IMR-90 (cell line): Measurements from ENCODE around the gene SNRNP40. TPM values are rescaled to one million over a fixed set of nuclear protein-coding genes. Genes with fewer than 3 reads are reported as not detected.

Experiments used
- ATAC-seq: fragments of 200-7000 bp; cut with Tn5 transposase; 2 replicates; pipeline ENCODE4 v1.9.1; 2020; ENCODE audit warnings: low read depth, mild to moderate bottlenecking, moderate library complexity
- BruUV-seq: library from RNA; stranded (reverse); fragments of 400-500 nt; replicated peaks from 2 replicates; lab custom pipeline; 2021; lab: Mats Ljungman, UMichigan
- CTCF ChIA-PET: fragments of 300-600 bp; formaldehyde crosslinking; extraction: SDS; loops from one replicate; lab custom pipeline; 2021; ENCODE audit warnings: antibody characterized with exemption; lab: Yijun Ruan, JAX
- POLR2A ChIA-PET: fragments of 300-600 bp; sonication (Branson Sonifier 250); formaldehyde crosslinking; loops from one replicate; lab custom pipeline; 2022; ENCODE audit warnings: antibody characterized with exemption; ENCODE audit not compliant: unreplicated experiment; lab: Charles Lee
- DNase-seq: peaks from one replicate; pipeline ENCODE4 v3.0.0; 2013
- H2AFZ ChIP-seq: replicated peaks from 2 replicates; pipeline ENCODE3; 2013; ENCODE audit warnings: low read length, mild to moderate bottlenecking; ENCODE audit not compliant: poor library complexity
- H2AK5ac ChIP-seq: 2 replicates; pipeline ENCODE4 v1.6.1; 2013; ENCODE audit warnings: low read depth, low read length, inconsistent platforms
- H2AK9ac ChIP-seq: replicated peaks from 2 replicates; pipeline ENCODE3; 2013; ENCODE audit warnings: mild to moderate bottlenecking, low read depth, low read length, moderate library complexity; ENCODE audit not compliant: poor library complexity
- H2BK120ac ChIP-seq: 2 replicates; pipeline ENCODE4 v1.6.1; 2013; ENCODE audit warnings: low read depth, low read length, inconsistent platforms
- H2BK15ac ChIP-seq: 3 replicates; pipeline ENCODE4 v1.6.1; 2013; ENCODE audit warnings: low read depth, low read length, inconsistent platforms
- H2BK20ac ChIP-seq: 2 replicates; pipeline ENCODE4 v1.6.1; 2013; ENCODE audit warnings: low read depth, mild to moderate bottlenecking, inconsistent platforms, low read length, moderate library complexity
- H2BK5ac ChIP-seq: 2 replicates; pipeline ENCODE4 v1.6.1; 2013; ENCODE audit warnings: mild to moderate bottlenecking, low read depth, low read length, inconsistent platforms; ENCODE audit not compliant: poor library complexity, severe bottlenecking
- H3K14ac ChIP-seq: replicated peaks from 2 replicates; pipeline ENCODE4 v1.6.1; 2013; ENCODE audit warnings: low read depth, low read length, inconsistent platforms
- H3K18ac ChIP-seq: 2 replicates; pipeline ENCODE4 v1.6.1; 2013; ENCODE audit warnings: low read depth, low read length, control low read depth
- H3K23ac ChIP-seq: 2 replicates; pipeline ENCODE4 v1.6.1; 2013; ENCODE audit warnings: low read depth, low read length, inconsistent platforms
- H3K27ac ChIP-seq: 2 replicates; pipeline ENCODE4 v1.5.1; 2013; ENCODE audit warnings: mild to moderate bottlenecking, control low read depth, low read length; ENCODE audit not compliant: insufficient read depth
- H3K27me3 ChIP-seq: 2 replicates; pipeline ENCODE4 v1.6.1; 2013; ENCODE audit warnings: low read length; ENCODE audit not compliant: control insufficient read depth, insufficient read depth
- H3K36me3 ChIP-seq: 2 replicates; pipeline ENCODE4 v1.6.1; 2013; ENCODE audit warnings: low read length, mixed read lengths; ENCODE audit not compliant: control insufficient read depth, insufficient read depth
- H3K4ac ChIP-seq: 2 replicates; pipeline ENCODE4 v1.6.1; 2013; ENCODE audit warnings: low read depth, low read length, inconsistent platforms
- H3K4me1 ChIP-seq: 2 replicates; pipeline ENCODE4 v1.6.1; 2013; ENCODE audit warnings: low read length, mixed read lengths; ENCODE audit not compliant: control insufficient read depth, insufficient read depth
- H3K4me2 ChIP-seq: 2 replicates; pipeline ENCODE4 v1.6.1; 2013; ENCODE audit warnings: low read depth, mild to moderate bottlenecking, control low read depth, low read length, moderate library complexity
- H3K4me3 ChIP-seq: 2 replicates; pipeline ENCODE4 v1.5.1; 2013; ENCODE audit warnings: low read depth, mild to moderate bottlenecking, control low read depth, low read length, moderate library complexity; ENCODE audit not compliant: insufficient read depth
- H3K56ac ChIP-seq: 2 replicates; pipeline ENCODE4 v1.6.1; 2013; ENCODE audit warnings: low read length, inconsistent platforms; ENCODE audit not compliant: insufficient read depth; ENCODE audit errors: extremely low read depth
- H3K79me1 ChIP-seq, 2 experiments: 2 replicates each; pipeline ENCODE4 v1.6.1; 2013; ENCODE audit warnings: low read length in 2 of 2, inconsistent platforms in 1 of 2, low read depth in 1 of 2
- H3K9ac ChIP-seq: 2 replicates; pipeline ENCODE4 v1.6.1; 2013; ENCODE audit warnings: low read depth, low read length, control low read depth
- H3K9me1 ChIP-seq: 2 replicates; pipeline ENCODE4 v1.6.1; 2013; ENCODE audit warnings: low read length, inconsistent platforms; ENCODE audit not compliant: insufficient read depth
- H3K9me3 ChIP-seq: 2 replicates; pipeline ENCODE4 v1.6.1; 2013; ENCODE audit warnings: low read length; ENCODE audit not compliant: control insufficient read depth, insufficient read depth
- H4K20me1 ChIP-seq: 2 replicates; pipeline ENCODE4 v1.6.1; 2013; ENCODE audit warnings: low read length, inconsistent platforms; ENCODE audit not compliant: insufficient read depth
- H4K5ac ChIP-seq: 2 replicates; pipeline ENCODE4 v1.6.1; 2013; ENCODE audit warnings: mild to moderate bottlenecking, low read depth, low read length, control low read depth
- H4K8ac ChIP-seq, 2 experiments: 2 replicates each; pipeline ENCODE4 v1.6.1; 2013; ENCODE audit warnings: low read depth in 2 of 2, low read length in 2 of 2, control low read depth in 1 of 2, inconsistent platforms in 1 of 2
- H4K91ac ChIP-seq: 2 replicates; pipeline ENCODE4 v1.6.1; 2013; ENCODE audit warnings: low read depth, low read length, inconsistent platforms; ENCODE audit not compliant: insufficient read depth
- BHLHE40 ChIP-seq: fragments of 150-350 bp; IDR thresholded peaks from 2 replicates; pipeline ENCODE4 v1.6.1; 2016; ENCODE audit warnings: mild to moderate bottlenecking, low read depth, low read length
- CEBPB ChIP-seq: IDR thresholded peaks from 2 replicates; pipeline ENCODE4 v1.6.1; 2012; ENCODE audit warnings: low read depth, low read length, improper control_type of control experiment
- CHD1 ChIP-seq: IDR thresholded peaks from 2 replicates; pipeline ENCODE4 v1.6.1; 2012; ENCODE audit warnings: low read depth, low read length, improper control_type of control experiment
- CTCF ChIP-seq: conservative IDR thresholded peaks from 2 replicates; pipeline ENCODE4 v1.5.1; 2012; ENCODE audit warnings: mild to moderate bottlenecking, low read depth, low read length, improper control_type of control experiment
- ELK1 ChIP-seq: fragments of 150-350 bp; IDR thresholded peaks from 2 replicates; pipeline ENCODE4 v1.6.1; 2016; ENCODE audit warnings: low read depth, mild to moderate bottlenecking, low read length, moderate library complexity, borderline replicate concordance
- MAFK ChIP-seq: IDR thresholded peaks from 2 replicates; pipeline ENCODE4 v1.6.1; 2012; ENCODE audit warnings: low read depth, low read length, improper control_type of control experiment
- MXI1 ChIP-seq: IDR thresholded peaks from 2 replicates; pipeline ENCODE4 v1.6.1; 2012; ENCODE audit warnings: low read depth, mild to moderate bottlenecking, low read length, moderate library complexity, borderline replicate concordance
- NFE2L2 ChIP-seq: fragments of 150-350 bp; IDR thresholded peaks from 2 replicates; pipeline ENCODE4 v1.6.1; 2016; ENCODE audit warnings: low read depth, mild to moderate bottlenecking, low read length
- POLR2A ChIP-seq: IDR thresholded peaks from 2 replicates; pipeline ENCODE4 v1.6.1; 2012; ENCODE audit warnings: mild to moderate bottlenecking, low read depth, low read length
- RAD21 ChIP-seq: IDR thresholded peaks from 2 replicates; pipeline ENCODE4 v1.6.1; 2012; ENCODE audit warnings: low read length, improper control_type of control experiment
- RCOR1 ChIP-seq: IDR thresholded peaks from 2 replicates; pipeline ENCODE4 v1.6.1; 2012; ENCODE audit warnings: mild to moderate bottlenecking, low read length, improper control_type of control experiment; ENCODE audit not compliant: insufficient replicate concordance
- RFX5 ChIP-seq: IDR thresholded peaks from 2 replicates; pipeline ENCODE4 v1.8.0; 2012; ENCODE audit warnings: low read depth, mild to moderate bottlenecking, low read length, moderate library complexity
- SMC3 ChIP-seq: fragments of 150-350 bp; IDR thresholded peaks from 2 replicates; pipeline ENCODE4 v1.6.1; 2016; ENCODE audit warnings: low read depth, mild to moderate bottlenecking, antibody characterized with exemption, low read length, moderate library complexity
- USF2 ChIP-seq: fragments of 150-350 bp; IDR thresholded peaks from 2 replicates; pipeline ENCODE4 v1.6.1; 2017; ENCODE audit warnings: mild to moderate bottlenecking, antibody characterized with exemption, low read length, low read depth
- WGBS, 2 experiments: methylation state at CpG; one replicate each; pipeline versions ENCODE4 v1.1.5 to v1.1.7; 2013; ENCODE audit warnings: missing lambda C conversion rate in 2 of 2; ENCODE audit not compliant: insufficient read length in 1 of 2; ENCODE audit errors: extremely low coverage in 2 of 2; 5-methylcytosine and 5-hydroxymethylcytosine counted together
- dilution Hi-C: fragments of 300-500 bp; cut with HindIII; formaldehyde crosslinking; loops from one replicate; pipeline ENCODE4 v1.14.3; 2018; ENCODE audit warnings: low sequenced_read_pairs; ENCODE audit not compliant: unreplicated experiment
- in situ Hi-C: fragments of 300-500 bp; cut with MboI; formaldehyde crosslinking; loops from 3 replicates; pipeline ENCODE4 v1.14.3; 2019; ENCODE audit warnings: low sequenced_read_pairs, inconsistent platforms, mixed read lengths
- intact Hi-C: fragments of 100-400 bp; cut with micrococcal nuclease; formaldehyde crosslinking; loops from 2 replicates; pipeline ENCODE4 v1.10.0; 2022
- polyA plus RNA-seq, 3 experiments: library from polyadenylated mRNA; depleted of rRNA; stranded (reverse); fragments of >200 nt; gene quantifications; 2 replicates each; pipeline ENCODE4 v1.2.3, GENCODE V29; 2012; ENCODE audit warnings: low replicate concordance in 1 of 3
- total RNA-seq: library from RNA; depleted of rRNA; stranded (reverse); fragments of >200 nt; gene quantifications from 2 replicates; pipeline ENCODE4 v1.2.3, GENCODE V29; 2012

Gene SNRNP40
- total and polyA plus RNA-seq, 2 of the 4 experiments (the other 2 are of a cell fraction) = 52.3 to 178 TPM

- CTCF ChIA-PET = no interaction called here
- in situ Hi-C loops (no loop called here), dilution Hi-C loops (no loop called here), intact Hi-C loops (no loop called here)
- H4K5ac ChIP-seq = no peak within 1 kb of the TSS
- no peak within 1 kb of the TSS; the same call in 1 of the 2 replicates for H3K23ac ChIP-seq
- no peaks in the 10 kb centered on the region for H4K20me1 ChIP-seq
- H2AK9ac ChIP-seq = no peak within 1 kb of the TSS
- H2BK15ac ChIP-seq = no peak within 1 kb of the TSS
- H3K56ac ChIP-seq = no peak within 1 kb of the TSS
- H3K36me3 ChIP-seq = no peaks in the 10 kb centered on the region
- H3K9me1 ChIP-seq = no peaks in the 10 kb centered on the region
- no peak within 1 kb of the TSS for H4K8ac ChIP-seq
- H4K91ac ChIP-seq = no peak within 1 kb of the TSS
- no peaks in the 10 kb centered on the region for H3K9me3 ChIP-seq
- no peak within 1 kb of the TSS for H2AK5ac ChIP-seq
- H2AFZ ChIP-seq = peak within 1 kb of the TSS; percentile 52
- H2BK120ac ChIP-seq = no peak within 1 kb of the TSS
- no peaks in the 10 kb centered on the region for H3K4me1 ChIP-seq
- POLR2A ChIA-PET = no interaction called here
- H3K4me2 ChIP-seq = peak within 1 kb of the TSS; percentile 83; the same call in 1 of the 2 replicates
- no peak within 1 kb of the TSS for H2BK20ac ChIP-seq
- ATAC-seq = peak; percentile 89
- H3K27ac ChIP-seq = no peak within 1 kb of the TSS
- peak within 1 kb of the TSS; percentile 4; the same call in 1 of the 2 replicates for H3K4me3 ChIP-seq
- no peak within 1 kb of the TSS for H3K9ac ChIP-seq
- BruUV-seq = no TSS peak
- no peak within 1 kb of the TSS for H3K14ac ChIP-seq
- H3K27me3 ChIP-seq = peaks cover 57% of the 10 kb centered on the region
- 4% methylated on average over 8 of the region's 57 CpGs; no CpG with 5 or more reads in 1 of the 2 experiments for WGBS, 2 experiments
- TF ChIP-seq ELK1 = no peak
- TF ChIP-seq CTCF = no peak
- no peak for TF ChIP-seq POLR2A
- no peak for TF ChIP-seq SMC3
- no peak for TF ChIP-seq RFX5
- no peak for TF ChIP-seq MXI1
- TF ChIP-seq NFE2L2 = no peak
- no peak for TF ChIP-seq BHLHE40
- no peak for TF ChIP-seq MAFK
- no peak for TF ChIP-seq CEBPB
- TF ChIP-seq USF2 = no peak
- no peak for TF ChIP-seq RCOR1
- TF ChIP-seq CHD1 = no peak
- TF ChIP-seq RAD21 = no peak
- no peak within 1 kb of the TSS for H2BK5ac ChIP-seq
- H3K18ac ChIP-seq = no peak within 1 kb of the TSS
- peak; percentile 18 for DNase-seq
- no peaks in the 10 kb centered on the region for H3K79me1 ChIP-seq
- H3K4ac ChIP-seq = no peak within 1 kb of the TSS
These were observed 56.8 kb downstream of the SNRNP40 start, which contains the start of gene NKAIN1 for GRCh38 chr1:31239653-31240241. NKAIN1 (minus strand) TSS chr1:31239887; CDS start chr1:31239547, 340 bp downstream.
